ENCODE results near the gene FAM181A.

- TF ChIP-seq CTCF (IDR thresholded peaks at IDR 0.05): no peak
- no peak for TF ChIP-seq POLR2A (IDR thresholded peaks at IDR 0.05)
These were observed 1.3 kb downstream of the FAM181A start for GRCh38 chr14:93928184-93929047.

Data from sigmoid colon (tissue), 3 donors.